Measurements from ENCODE around the gene FBXO46. TPM values are rescaled to one million over a fixed set of nuclear protein-coding genes. Genes with fewer than 3 reads are reported as not detected.
A peak's percentile ranks its signal among the peaks of the same experiment; 100 is the strongest.

FBXO46 gene
- total and polyA plus RNA-seq, 2 of the 13 experiments (the other 11 are each of a cell fraction or from before 2014, with no cell fraction given) = 6.2 to 6.4 TPM

DNA sequence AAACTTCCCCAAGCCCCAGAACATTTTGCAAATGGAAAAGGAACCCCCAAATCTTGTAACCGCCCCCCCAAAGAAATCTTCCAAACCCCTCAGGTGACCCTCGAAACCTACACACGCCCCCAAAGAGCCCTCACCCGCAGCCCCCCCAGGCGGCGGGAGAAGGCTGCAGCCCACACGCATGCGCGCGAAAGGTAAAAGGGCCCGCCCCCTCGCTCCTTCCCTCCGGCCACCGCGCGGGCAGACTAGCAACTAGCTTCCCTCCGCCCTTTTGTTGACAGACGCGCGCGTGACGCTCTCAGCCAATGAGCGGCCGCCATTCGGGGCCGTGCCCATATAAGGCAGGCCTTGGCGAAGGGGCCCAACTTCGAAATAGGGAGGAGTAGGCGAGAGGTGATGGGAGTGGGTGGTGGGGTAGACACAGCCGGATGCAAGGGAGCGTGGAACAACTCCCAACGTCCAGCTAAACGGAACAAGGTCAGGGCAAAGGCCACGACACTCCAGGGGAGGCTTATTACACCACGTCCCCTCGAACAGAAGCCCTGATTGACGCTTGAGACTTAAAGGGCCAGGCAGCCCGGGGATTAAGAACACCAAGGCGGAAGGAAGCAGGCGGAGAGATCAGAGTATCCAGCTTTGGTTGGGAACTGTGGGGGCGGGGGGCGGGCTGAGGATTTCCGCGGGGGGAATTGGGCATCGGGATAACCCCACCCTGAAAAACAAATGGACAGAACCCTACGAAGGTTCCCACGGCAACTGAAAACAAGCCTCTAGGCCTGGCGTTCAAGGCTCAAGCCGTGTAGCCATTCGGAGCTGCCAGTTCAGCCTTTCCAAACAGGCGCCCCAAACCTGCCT lies 13.3 kb downstream of the FBXO46 start (continued):
- TF ChIP-seq, protein P1, sequence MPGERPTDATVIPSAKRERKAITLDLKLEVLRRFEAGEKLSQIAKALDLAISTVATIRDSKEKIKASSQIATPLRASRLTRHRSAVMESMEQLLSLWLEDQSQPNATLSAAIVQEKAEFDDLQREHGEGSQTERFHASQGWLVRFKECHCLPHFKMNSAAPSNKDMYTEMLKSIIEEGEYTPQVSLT (CRISPR knock-in tag; IDR thresholded peaks at IDR 0.05; ENCODE audit: borderline replicate concordance, low read depth) = no peak
- TF ChIP-seq TBL1XR1 (IDR thresholded peaks at IDR 0.05; ENCODE audit: borderline replicate concordance, low read length, partially characterized antibody) = no peak
- no peak for TF ChIP-seq ATRX (CRISPR knock-in tag; IDR thresholded peaks at IDR 0.05; ENCODE audit: borderline replicate concordance)
- no peak for TF ChIP-seq IKZF4 (CRISPR knock-in tag; IDR thresholded peaks at IDR 0.05; ENCODE audit: borderline replicate concordance, low read depth, not compliant biosample characterization)
- no peak for TF ChIP-seq SNRNP70 (IDR thresholded peaks at IDR 0.05; ENCODE audit: low read depth, low read length)
- no peak for TF ChIP-seq ZNF773 (CRISPR knock-in tag; IDR thresholded peaks at IDR 0.05; ENCODE audit: borderline replicate concordance)
- TF ChIP-seq PBX3 (CRISPR knock-in tag; IDR thresholded peaks at IDR 0.05; ENCODE audit: borderline replicate concordance) = no peak
- TF ChIP-seq, protein P2, sequence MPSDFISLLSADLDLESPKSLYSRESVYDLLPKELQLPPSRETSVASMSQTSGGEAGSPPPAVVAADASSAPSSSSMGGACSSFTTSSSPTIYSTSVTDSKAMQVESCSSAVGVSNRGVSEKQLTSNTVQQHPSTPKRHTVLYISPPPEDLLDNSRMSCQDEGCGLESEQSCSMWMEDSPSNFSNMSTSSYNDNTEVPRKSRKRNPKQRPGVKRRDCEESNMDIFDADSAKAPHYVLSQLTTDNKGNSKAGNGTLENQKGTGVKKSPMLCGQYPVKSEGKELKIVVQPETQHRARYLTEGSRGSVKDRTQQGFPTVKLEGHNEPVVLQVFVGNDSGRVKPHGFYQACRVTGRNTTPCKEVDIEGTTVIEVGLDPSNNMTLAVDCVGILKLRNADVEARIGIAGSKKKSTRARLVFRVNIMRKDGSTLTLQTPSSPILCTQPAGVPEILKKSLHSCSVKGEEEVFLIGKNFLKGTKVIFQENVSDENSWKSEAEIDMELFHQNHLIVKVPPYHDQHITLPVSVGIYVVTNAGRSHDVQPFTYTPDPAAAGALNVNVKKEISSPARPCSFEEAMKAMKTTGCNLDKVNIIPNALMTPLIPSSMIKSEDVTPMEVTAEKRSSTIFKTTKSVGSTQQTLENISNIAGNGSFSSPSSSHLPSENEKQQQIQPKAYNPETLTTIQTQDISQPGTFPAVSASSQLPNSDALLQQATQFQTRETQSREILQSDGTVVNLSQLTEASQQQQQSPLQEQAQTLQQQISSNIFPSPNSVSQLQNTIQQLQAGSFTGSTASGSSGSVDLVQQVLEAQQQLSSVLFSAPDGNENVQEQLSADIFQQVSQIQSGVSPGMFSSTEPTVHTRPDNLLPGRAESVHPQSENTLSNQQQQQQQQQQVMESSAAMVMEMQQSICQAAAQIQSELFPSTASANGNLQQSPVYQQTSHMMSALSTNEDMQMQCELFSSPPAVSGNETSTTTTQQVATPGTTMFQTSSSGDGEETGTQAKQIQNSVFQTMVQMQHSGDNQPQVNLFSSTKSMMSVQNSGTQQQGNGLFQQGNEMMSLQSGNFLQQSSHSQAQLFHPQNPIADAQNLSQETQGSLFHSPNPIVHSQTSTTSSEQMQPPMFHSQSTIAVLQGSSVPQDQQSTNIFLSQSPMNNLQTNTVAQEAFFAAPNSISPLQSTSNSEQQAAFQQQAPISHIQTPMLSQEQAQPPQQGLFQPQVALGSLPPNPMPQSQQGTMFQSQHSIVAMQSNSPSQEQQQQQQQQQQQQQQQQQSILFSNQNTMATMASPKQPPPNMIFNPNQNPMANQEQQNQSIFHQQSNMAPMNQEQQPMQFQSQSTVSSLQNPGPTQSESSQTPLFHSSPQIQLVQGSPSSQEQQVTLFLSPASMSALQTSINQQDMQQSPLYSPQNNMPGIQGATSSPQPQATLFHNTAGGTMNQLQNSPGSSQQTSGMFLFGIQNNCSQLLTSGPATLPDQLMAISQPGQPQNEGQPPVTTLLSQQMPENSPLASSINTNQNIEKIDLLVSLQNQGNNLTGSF (CRISPR knock-in tag; IDR thresholded peaks at IDR 0.05) = 0 out of 2 replicates have a peak, but pooled peaks have one; percentile 12
- no peak for TF ChIP-seq ZEB1 (IDR thresholded peaks at IDR 0.05; ENCODE audit: insufficient replicate concordance, low read depth)
- TF ChIP-seq ZBTB46 (CRISPR knock-in tag; IDR thresholded peaks at IDR 0.05; ENCODE audit: borderline replicate concordance) = no peak
- TF ChIP-seq SRF (IDR thresholded peaks at IDR 0.05; ENCODE audit: low read depth, low read length) = peak; percentile 100
- peak; percentile 90 for TF ChIP-seq MAZ (IDR thresholded peaks at IDR 0.05; ENCODE audit: borderline replicate concordance, low read depth, low read length)
- TF ChIP-seq MAZ (CRISPR knock-in tag; IDR thresholded peaks at IDR 0.05; ENCODE audit: low read depth) = peak; percentile 91
